ENCODE results near the gene REXO1. TPM values are rescaled to one million over a fixed set of nuclear protein-coding genes. Genes with fewer than 3 reads are reported as not detected.

The REXO1 gene
- total RNA-seq, 3 donors from 2014 or later = 91.5 to 95.0 (median 94.4) TPM

DNA sequence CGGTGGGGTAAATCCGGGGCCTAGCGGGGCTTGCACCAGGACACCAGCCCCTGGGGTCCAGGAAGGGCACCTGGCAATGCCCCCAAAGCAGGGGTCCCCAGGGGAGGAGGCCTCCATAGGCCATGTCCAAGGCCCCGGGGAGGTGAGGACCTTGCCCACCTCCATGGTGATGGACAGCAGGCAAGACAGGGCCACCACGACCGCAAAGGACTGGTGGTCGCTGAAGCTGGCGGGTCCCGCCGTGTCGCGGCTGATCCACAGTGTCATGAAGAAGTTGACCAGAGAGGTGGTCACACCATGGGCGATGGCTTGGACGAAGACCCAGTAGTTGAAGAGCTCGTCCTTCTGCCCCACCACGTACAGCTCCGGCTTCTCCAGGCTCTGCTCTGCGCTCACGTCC lies 63.0 kb downstream of the REXO1 start:
- ATAC-seq (no peak), DNase-seq (no peak)
- Mint-ChIP-seq H3K36me3 (ENCODE audit: insufficient read depth) (no peaks in the 10 kb centered on the region), H3K4me3 (no peak overlapping the region), H3K9me3 (no peaks in the 10 kb centered on the region), H3K27me3 (ENCODE audit: low read depth) (peaks cover 50% of the 10 kb centered on the region), H3K4me1 (ENCODE audit: low read depth) (no peaks in the 10 kb centered on the region)

DNA sequence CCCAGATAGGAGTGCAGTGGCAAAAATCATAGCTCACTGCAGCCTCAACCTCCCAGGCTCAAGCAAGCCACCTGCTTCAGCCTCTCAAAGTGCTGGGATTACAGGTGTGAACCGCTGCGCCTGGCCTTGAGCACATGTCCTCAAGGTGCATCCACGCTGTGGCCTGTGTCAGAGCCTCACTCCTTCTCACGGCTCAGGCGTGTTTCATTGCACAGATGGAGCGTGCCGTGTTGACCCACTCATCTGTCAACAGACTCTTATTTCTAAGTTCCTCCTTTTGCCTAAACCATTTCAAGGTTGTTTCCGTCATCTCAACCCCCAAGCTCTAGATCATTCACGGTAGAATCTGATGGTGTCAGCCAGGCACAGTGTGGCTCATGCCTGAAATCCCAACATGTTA lies 64.4 kb downstream of the REXO1 start:
- Mint-ChIP-seq H3K9me3 (no peaks in the 10 kb centered on the region), H3K36me3 (ENCODE audit: insufficient read depth) (no peaks in the 10 kb centered on the region), H3K4me3 (no peak overlapping the region), H3K4me1 (ENCODE audit: low read depth) (no peaks in the 10 kb centered on the region), H3K27me3 (ENCODE audit: low read depth) (peaks cover 62% of the 10 kb centered on the region)
- DNase-seq (no peak), ATAC-seq (no peak)

DNA sequence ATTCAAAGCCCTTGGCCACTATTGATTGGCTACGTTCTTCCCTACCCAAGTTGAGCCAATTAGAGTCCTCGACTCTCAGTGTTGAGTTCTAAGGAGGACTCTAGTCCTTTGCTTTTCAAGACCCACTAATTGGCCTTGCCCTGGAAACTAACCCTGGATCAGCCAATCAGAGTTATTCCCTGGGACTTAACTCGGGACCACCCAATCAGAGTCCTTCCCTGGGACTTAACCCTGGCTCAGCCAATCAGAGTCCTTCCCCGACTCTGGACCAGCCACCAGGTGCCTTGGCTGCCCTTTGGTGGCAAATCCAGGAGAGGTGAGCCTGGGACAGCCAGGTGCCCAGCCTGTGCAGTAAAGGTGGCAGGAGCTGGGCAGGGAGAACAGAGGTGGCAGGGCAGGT lies 64.9 kb downstream of the REXO1 start:
- DNase-seq (no peak), ATAC-seq (no peak)
- Mint-ChIP-seq H3K27me3 (ENCODE audit: low read depth) (peaks cover 62% of the 10 kb centered on the region), H3K9me3 (no peaks in the 10 kb centered on the region), H3K36me3 (ENCODE audit: insufficient read depth) (no peaks in the 10 kb centered on the region), H3K4me3 (no peak overlapping the region), H3K4me1 (ENCODE audit: low read depth) (no peaks in the 10 kb centered on the region)

DNA sequence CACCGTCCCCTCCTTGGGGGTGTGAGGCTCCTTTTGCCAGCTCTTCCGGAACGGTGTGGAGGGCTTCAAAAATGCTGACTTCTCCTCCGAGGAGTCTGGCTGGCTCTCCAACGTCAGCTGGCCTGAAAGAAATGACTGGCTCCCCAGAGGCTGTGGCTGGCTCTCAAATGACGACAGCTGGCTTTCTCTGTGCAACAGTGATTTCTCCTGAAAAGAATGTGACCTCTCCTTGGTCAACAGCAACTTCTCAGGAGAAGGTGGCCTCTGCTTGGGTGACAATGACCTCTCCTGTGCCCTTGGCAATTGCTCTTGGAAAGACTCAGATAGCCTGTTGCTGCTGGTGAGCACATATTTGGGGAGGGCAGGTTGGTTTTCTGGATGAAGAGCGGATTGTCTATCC lies 65.8 kb downstream of the REXO1 start:
- Mint-ChIP-seq H3K4me3 (no peak overlapping the region), H3K4me1 (ENCODE audit: low read depth) (no peaks in the 10 kb centered on the region), H3K9me3 (no peaks in the 10 kb centered on the region), H3K36me3 (ENCODE audit: insufficient read depth) (no peaks in the 10 kb centered on the region), H3K27me3 (ENCODE audit: low read depth) (peaks cover 62% of the 10 kb centered on the region)
- no peak for DNase-seq
- no peak for ATAC-seq

DNA sequence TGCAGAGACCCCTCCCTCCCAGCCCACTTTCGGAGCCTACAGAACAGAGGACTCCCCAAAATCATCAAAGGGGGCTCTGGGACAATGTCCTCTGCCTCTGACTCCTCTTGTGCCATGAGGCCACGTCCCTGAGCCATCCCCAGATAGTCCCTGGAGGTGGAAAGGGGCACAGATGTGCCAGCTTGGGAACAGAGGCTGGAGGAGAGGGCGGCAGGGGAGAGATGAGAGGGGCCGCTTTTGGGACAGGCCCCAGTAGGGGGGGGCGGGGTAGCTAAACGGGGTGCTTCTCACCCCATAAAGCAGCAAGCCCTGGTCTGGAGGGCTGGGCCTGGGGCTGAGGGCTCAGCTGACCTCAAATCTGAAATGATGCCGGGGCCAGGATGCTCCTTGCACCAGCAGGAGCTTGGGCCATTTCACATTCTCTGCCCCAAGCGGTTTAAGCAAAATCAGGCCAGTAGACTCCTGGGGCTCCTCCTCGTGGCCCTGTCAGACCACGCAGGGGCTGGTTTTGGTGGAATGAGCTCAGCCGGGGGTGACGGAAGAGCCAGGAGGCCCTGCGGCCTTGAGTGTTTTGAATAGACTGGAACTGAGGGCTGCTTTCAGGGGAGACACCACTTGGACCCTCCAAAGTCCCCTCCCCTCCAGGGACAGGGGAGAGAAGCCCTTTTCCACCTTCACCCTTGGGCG lies 67.9 kb downstream of the REXO1 start:
- no peak overlapping the region for H3K4me3 Mint-ChIP-seq
- ATAC-seq (no peak), DNase-seq (no peak)
- peaks cover 3% of the 10 kb centered on the region for H3K4me1 Mint-ChIP-seq (ENCODE audit: low read depth)
- H3K9me3 Mint-ChIP-seq = no peaks in the 10 kb centered on the region
- peaks cover 67% of the 10 kb centered on the region for H3K27me3 Mint-ChIP-seq (ENCODE audit: low read depth)
- no peaks in the 10 kb centered on the region for H3K36me3 Mint-ChIP-seq (ENCODE audit: insufficient read depth)

DNA sequence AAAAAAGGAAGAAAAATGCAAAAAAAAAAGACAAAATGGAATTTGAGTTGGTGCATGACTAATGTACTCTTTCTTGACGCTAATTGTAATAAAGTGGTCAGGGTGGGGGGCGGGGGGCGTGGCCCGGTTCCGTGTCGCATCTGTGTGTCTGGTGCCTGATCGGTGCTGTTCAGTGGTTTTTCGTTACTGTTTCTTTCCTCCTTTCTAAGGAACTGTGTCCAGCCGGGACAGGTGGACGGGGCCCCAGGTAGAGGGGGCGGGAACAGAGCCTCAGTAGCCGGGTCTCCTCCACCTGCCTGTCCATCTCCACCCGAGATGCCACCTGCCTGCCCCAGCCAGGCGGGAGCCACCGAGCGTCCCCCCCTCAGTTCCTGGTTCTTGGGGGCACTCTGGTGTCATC lies 68.7 kb downstream of the REXO1 start:
- H3K9me3 Mint-ChIP-seq = no peaks in the 10 kb centered on the region
- H3K36me3 Mint-ChIP-seq (ENCODE audit: insufficient read depth) = no peaks in the 10 kb centered on the region
- H3K27me3 Mint-ChIP-seq (ENCODE audit: low read depth) = peaks cover 70% of the 10 kb centered on the region
- no peak overlapping the region for H3K4me3 Mint-ChIP-seq
- ATAC-seq (no peak), DNase-seq (no peak)
- H3K4me1 Mint-ChIP-seq (ENCODE audit: low read depth) = peaks cover 3% of the 10 kb centered on the region

DNA sequence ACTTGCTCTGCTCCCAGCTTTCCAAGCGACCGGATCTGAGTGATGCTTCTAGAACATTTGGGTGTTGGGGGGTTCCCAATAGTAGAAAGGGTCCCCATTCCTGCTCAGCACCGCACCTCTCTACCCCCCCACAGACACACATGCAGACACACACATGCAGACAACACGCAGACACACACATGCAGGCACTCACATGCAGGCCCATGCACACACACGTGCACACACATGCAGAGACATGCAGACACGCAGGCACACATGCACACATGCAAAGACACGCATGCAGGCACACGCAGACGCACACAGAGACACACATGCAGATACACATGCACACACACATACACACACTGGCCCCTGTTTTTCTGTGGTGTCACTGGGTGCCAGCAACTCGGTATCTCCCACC lies 71.1 kb downstream of the REXO1 start:
- ATAC-seq = no peak
- Mint-ChIP-seq H3K36me3 (ENCODE audit: insufficient read depth) (no peaks in the 10 kb centered on the region), H3K27me3 (ENCODE audit: low read depth) (peaks cover 74% of the 10 kb centered on the region), H3K4me3 (no peak overlapping the region), H3K9me3 (no peaks in the 10 kb centered on the region), H3K4me1 (ENCODE audit: low read depth) (peaks cover 3% of the 10 kb centered on the region)
- no peak for DNase-seq

DNA sequence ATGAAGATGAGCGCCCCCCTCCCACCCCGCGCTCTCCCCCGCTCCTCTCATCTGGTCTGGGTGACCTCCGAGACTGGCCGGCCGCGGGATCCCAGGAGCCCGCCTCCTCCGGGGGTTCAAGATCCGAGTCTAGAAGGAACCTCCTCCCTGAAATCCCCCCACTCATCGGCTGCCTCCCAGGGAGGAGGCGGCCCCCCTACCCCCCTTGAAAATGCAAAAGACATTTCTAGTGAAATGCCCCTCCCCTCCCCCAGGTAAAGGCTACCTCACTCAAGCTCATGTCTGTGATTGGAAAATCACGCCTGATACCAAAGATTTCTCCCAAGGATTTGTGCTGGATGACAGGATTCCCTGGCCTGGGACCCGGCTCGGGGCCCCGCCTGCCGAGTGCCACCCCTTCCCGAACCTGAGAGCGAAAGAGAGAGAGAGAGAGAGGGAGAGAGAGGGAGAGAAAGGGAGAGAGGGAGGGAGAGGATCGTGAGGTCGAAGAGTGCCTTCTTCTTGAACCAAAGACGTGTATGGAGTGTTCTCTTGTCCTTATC lies 71.6 kb downstream of the REXO1 start:
- Mint-ChIP-seq H3K4me1 (ENCODE audit: low read depth) (peaks cover 3% of the 10 kb centered on the region), H3K27me3 (ENCODE audit: low read depth) (peaks cover 70% of the 10 kb centered on the region)

DNA sequence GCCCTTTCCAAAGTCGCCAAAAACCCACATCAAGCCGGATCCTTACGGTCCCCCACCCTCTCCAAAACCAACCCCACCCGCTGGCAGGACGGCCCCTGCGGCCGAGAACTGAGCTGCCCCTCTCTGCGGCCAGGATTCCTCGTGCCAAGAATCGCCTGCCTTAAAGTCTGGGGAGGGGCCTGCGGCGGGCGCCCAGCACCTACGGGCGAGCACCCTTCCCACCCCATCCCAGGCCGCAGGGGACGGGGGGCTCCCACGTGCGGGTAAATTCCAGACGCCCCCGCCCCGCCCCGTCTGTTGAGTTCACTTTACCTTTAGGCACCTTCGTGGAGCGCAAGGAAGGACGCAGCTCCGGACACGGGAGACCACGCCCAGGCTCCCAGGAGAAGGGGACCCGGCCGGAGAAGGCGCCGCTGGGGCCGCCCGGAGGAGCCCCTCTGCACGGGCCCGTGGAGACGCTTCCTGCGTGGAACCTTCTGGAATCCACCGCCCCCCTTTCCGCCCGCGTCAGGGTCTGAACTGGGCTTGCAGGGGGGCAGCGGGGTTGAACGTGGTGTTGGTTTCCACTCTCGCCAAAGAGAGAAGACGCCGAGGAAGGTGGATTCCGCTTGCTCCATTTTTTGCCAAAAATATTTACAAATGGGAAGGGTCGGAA lies 72.2 kb downstream of the REXO1 start:
- Mint-ChIP-seq H3K9me3 (peaks cover 5% of the 10 kb centered on the region), H3K4me1 (ENCODE audit: low read depth) (peaks cover 3% of the 10 kb centered on the region), H3K4me3 (no peak overlapping the region), H3K36me3 (ENCODE audit: insufficient read depth) (no peaks in the 10 kb centered on the region), H3K27me3 (ENCODE audit: low read depth) (peaks cover 70% of the 10 kb centered on the region)
- ATAC-seq = no peak
- DNase-seq = no peak

More for the DNA sequence above, 71.6 kb downstream of the REXO1 start:
- no peak for DNase-seq
- no peak overlapping the region for H3K4me3 Mint-ChIP-seq
- H3K36me3 Mint-ChIP-seq (ENCODE audit: insufficient read depth) = no peaks in the 10 kb centered on the region
- no peaks in the 10 kb centered on the region for H3K9me3 Mint-ChIP-seq
- ATAC-seq = no peak

DNA sequence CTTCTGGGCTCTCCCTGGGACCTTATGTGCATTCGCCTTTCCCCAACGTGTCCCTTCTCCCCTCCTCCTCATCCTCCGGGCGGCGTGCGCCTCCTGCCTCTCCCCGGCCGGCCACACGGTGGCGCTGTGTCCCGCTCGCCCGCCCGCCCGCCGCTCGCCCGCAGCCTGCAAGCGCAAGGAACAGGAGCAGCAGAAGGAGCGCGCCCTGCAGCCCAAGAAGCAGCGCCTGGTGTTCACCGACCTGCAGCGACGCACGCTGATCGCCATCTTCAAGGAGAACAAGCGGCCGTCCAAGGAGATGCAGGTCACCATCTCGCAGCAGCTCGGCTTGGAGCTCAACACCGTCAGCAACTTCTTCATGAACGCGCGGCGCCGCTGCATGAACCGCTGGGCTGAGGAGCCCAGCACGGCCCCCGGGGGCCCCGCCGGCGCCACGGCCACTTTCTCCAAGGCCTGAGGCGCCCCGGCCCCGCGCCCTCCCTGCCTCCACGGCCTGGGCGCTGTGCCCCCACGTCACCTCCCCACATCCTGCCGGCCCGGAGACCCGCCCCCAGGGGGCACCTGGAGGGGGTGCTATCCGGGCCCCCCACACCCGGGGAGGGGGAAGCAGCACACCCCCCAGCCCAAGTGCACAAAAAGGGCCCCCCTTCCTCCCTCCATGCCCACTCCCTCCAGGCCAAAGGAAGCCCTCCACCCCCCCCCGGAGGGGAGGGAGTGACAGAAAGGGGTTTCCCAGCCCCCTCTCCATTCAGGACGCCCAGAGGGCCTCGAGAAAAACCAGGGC lies 73.1 kb downstream of the REXO1 start:
- Mint-ChIP-seq H3K4me3 (no peak overlapping the region), H3K27me3 (ENCODE audit: low read depth) (peaks cover 70% of the 10 kb centered on the region), H3K4me1 (ENCODE audit: low read depth) (peaks cover 3% of the 10 kb centered on the region), H3K36me3 (ENCODE audit: insufficient read depth) (no peaks in the 10 kb centered on the region), H3K9me3 (peaks cover 14% of the 10 kb centered on the region)
- ATAC-seq (peak in 1 of 2 donors; percentile 48), DNase-seq (no peak)

DNA sequence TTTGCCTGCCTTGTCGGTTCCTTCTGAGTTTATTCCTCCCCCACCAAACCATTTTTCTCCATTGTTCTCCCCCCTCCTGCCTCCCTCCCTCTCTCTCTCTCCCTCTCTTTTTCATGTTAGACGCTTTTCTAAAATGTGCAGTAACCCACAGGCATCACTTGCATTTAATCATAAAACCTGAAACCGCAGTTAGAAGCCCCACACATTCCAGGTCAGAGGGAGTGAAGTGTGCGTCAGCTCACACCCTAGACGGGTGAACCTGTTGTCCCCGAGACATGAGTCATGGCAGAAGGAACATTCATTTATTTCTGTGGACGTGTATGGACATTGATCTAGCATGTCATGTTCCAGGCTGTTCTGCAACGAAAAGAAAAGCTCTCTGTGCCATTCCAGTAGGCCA lies 75.1 kb downstream of the REXO1 start:
- DNase-seq (no peak), ATAC-seq (no peak)
- H3K27me3 Mint-ChIP-seq (ENCODE audit: low read depth) = peaks cover 71% of the 10 kb centered on the region
- H3K9me3 Mint-ChIP-seq = peaks cover 15% of the 10 kb centered on the region
- H3K4me3 Mint-ChIP-seq = no peak overlapping the region
- H3K4me1 Mint-ChIP-seq (ENCODE audit: low read depth) = peaks cover 3% of the 10 kb centered on the region
- H3K36me3 Mint-ChIP-seq (ENCODE audit: insufficient read depth) = no peaks in the 10 kb centered on the region

DNA sequence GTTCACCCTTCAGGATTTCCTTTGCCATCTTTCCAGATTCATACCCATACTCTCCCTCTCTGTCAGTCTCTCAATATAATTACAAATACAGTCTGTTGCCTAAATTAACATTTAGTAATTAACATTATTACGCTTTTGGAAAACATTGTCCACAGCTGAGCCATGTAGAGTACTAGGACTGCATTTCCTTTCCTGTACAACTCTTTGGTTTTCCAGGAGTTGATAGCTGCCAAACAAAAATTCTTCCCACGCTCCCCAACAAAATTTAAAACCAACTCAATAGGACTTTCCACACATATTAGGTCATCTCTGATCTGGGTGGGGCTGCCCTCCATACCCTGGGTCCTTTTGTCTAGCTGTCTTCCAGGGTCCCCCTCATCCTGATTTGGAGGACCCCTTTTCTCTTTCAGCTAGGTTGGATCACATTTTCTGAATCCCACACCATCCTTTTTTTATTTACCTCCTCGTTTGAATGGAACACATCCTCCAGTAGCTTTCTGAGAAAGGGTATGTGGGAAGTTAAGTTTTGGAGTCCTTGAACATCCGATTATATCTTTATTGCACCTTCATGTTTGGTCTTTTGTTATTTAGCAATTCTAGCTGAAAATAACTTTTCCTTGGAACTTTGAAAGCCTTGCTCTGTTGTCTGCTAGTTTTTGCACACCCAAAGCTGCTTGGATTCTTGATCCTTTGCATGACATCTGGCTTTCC lies 77.3 kb downstream of the REXO1 start:
- Mint-ChIP-seq H3K4me1 (ENCODE audit: low read depth) (no peaks in the 10 kb centered on the region), H3K9me3 (peaks cover 15% of the 10 kb centered on the region), H3K36me3 (ENCODE audit: insufficient read depth) (no peaks in the 10 kb centered on the region), H3K27me3 (ENCODE audit: low read depth) (peaks cover 76% of the 10 kb centered on the region), H3K4me3 (no peak overlapping the region)
- DNase-seq = no peak
- ATAC-seq = no peak

DNA sequence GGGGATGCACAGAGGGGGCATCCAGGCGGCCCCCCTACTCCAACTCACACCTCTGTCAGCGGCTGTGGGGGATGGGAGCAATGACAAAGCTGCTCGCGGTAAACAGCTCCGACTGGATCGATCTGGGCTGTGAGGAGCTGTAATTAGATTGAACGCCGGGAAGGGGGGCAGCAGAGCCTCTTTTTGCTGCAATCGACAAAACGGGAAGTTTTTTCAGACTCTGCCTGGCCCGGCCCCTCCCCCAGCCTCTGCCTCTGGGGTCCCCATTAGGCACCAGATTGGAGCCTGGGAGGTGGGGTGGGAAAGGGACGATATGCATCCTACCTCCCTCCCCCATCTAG lies 78.7 kb downstream of the REXO1 start:
- Mint-ChIP-seq H3K4me1 (ENCODE audit: low read depth) (no peaks in the 10 kb centered on the region), H3K36me3 (ENCODE audit: insufficient read depth) (no peaks in the 10 kb centered on the region), H3K27me3 (ENCODE audit: low read depth) (peaks cover 85% of the 10 kb centered on the region), H3K9me3 (peaks cover 15% of the 10 kb centered on the region), H3K4me3 (no peak overlapping the region)
- DNase-seq (no peak), ATAC-seq (no peak)

DNA sequence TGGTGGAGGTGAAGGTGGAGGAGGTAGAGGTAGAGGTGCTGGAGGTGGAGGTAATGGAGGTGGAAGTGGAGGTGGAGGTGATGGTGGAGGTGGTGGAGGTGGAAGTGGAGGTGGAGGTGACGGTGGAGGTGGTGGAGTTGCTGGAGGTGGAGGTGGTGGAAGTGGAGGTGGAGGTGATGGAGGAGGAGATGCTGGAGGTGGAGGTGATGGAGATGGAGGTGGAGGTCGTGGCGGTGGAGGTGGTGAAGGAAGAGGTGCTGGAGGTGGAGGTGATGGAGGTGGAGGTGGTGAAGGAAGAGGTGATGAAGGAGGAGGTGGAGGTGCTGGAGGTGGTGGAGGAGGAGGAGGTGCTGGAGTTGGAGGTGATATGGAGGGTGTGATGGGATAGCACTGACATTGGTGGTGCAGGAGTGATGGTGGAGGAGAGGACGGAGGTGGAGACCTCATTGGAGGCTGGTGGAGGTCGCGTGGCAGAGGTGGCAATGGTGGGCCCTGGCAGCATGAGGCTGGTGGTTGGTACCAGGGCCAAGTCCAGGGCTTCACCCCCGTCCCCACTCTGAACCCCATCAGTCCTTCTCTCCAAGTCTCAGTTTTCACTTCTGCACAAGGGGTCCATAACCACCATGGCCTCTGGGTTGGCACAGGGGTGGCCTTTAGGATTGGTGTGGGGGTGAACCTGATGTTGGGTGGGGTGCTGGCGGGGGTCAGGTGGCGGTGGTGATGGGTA lies 79.2 kb downstream of the REXO1 start:
- H3K36me3 Mint-ChIP-seq (ENCODE audit: insufficient read depth) = no peaks in the 10 kb centered on the region
- DNase-seq = no peak
- no peak for ATAC-seq
- no peaks in the 10 kb centered on the region for H3K4me1 Mint-ChIP-seq (ENCODE audit: low read depth)
- peaks cover 85% of the 10 kb centered on the region for H3K27me3 Mint-ChIP-seq (ENCODE audit: low read depth)
- H3K4me3 Mint-ChIP-seq = no peak overlapping the region
- H3K9me3 Mint-ChIP-seq = peaks cover 15% of the 10 kb centered on the region
